Subcutaneous abdominal adipose tissue (tissue), 5 donors: ENCODE measurements around the gene COMMD3.

Source experiments
- H3K27ac ChIP-seq: one replicate; pipeline ENCODE4 v1.7.0; 2013; ENCODE audit warnings: low read depth, mild to moderate bottlenecking, inconsistent platforms, low read length, moderate library complexity
- H3K27me3 ChIP-seq, 5 donors: one replicate each; pipeline ENCODE4 v1.7.0; 2013; ENCODE audit warnings: low read length in 5 of 5, inconsistent platforms in 1 of 5; ENCODE audit not compliant: control insufficient read depth in 5 of 5, insufficient read depth in 4 of 5
- H3K36me3 ChIP-seq, 5 donors: one replicate each; pipeline ENCODE4 v1.7.0; 2013; ENCODE audit warnings: low read length in 5 of 5; ENCODE audit not compliant: control insufficient read depth in 5 of 5, insufficient read depth in 5 of 5
- H3K4me1 ChIP-seq, 5 donors: one replicate each; pipeline ENCODE4 v1.7.0; 2013; ENCODE audit warnings: low read length in 5 of 5, mild to moderate bottlenecking in 3 of 5, moderate library complexity in 1 of 5; ENCODE audit not compliant: control insufficient read depth in 5 of 5, insufficient read depth in 5 of 5
- H3K4me3 ChIP-seq, 5 donors: one replicate each; pipeline ENCODE4 v1.7.0; 2013; ENCODE audit warnings: low read length in 5 of 5, low read depth in 1 of 5
- H3K9ac ChIP-seq, 5 donors: one replicate each; pipeline ENCODE4 v1.7.0; 2013; ENCODE audit warnings: low read length in 5 of 5, mild to moderate bottlenecking in 4 of 5, moderate library complexity in 3 of 5
- H3K9me3 ChIP-seq, 5 donors: one replicate each; pipeline ENCODE4 v1.7.0; 2013; ENCODE audit warnings: low read length in 5 of 5; ENCODE audit not compliant: control insufficient read depth in 5 of 5
- donor health status: healthy.
- donor health status: healthy.
- donor health status: healthy.
- donor health status: healthy.
- donor health status: healthy.

COMMD3 gene

GRCh38 chr10:22342421-22342820 lies 26.2 kb downstream of the COMMD3 start:
- no peak overlapping the region for H3K27ac ChIP-seq
- H3K9ac ChIP-seq, result no peak overlapping the region
- H3K9me3 ChIP-seq, result peaks cover 0 to 3% (median 0%) of the 10 kb centered on the region in 5 donors
- no peak overlapping the region for H3K4me3 ChIP-seq
- peaks cover 1 to 21% (median 13%) of the 10 kb centered on the region in 5 donors for H3K4me1 ChIP-seq
- H3K27me3 ChIP-seq, result peaks cover 57 to 76% (median 69%) of the 10 kb centered on the region in 5 donors
- H3K36me3 ChIP-seq, result no peaks in the 10 kb centered on the region

GRCh38 chr10:22343731-22344130 lies 27.5 kb downstream of the COMMD3 start:
- peaks cover 0 to 3% (median 0%) of the 10 kb centered on the region in 5 donors for H3K9me3 ChIP-seq
- H3K4me1 ChIP-seq, result peaks cover 1 to 21% (median 13%) of the 10 kb centered on the region in 5 donors
- no peak overlapping the region for H3K9ac ChIP-seq
- H3K27me3 ChIP-seq, result peaks cover 44 to 67% (median 56%) of the 10 kb centered on the region in 5 donors
- no peak overlapping the region for H3K27ac ChIP-seq
- H3K4me3 ChIP-seq, result no peak overlapping the region
- no peaks in the 10 kb centered on the region for H3K36me3 ChIP-seq

GRCh38 chr10:22344249-22344648 lies 28.1 kb downstream of the COMMD3 start:
- H3K4me3 ChIP-seq, result no peak overlapping the region
- no peak overlapping the region for H3K9ac ChIP-seq
- peaks cover 1 to 21% (median 13%) of the 10 kb centered on the region in 5 donors for H3K4me1 ChIP-seq
- peaks cover 43 to 62% (median 52%) of the 10 kb centered on the region in 5 donors for H3K27me3 ChIP-seq
- no peak overlapping the region for H3K27ac ChIP-seq
- no peaks in the 10 kb centered on the region for H3K36me3 ChIP-seq
- peaks cover 0 to 3% (median 0%) of the 10 kb centered on the region in 5 donors for H3K9me3 ChIP-seq

GRCh38 chr10:22344781-22345300 lies 28.7 kb downstream of the COMMD3 start:
- no peaks in the 10 kb centered on the region for H3K36me3 ChIP-seq
- H3K4me3 ChIP-seq, result peak overlapping the region in 4 of 5 donors; percentile 11 to 47 (median 40)
- H3K27me3 ChIP-seq, result peaks cover 40 to 59% (median 50%) of the 10 kb centered on the region in 5 donors
- H3K9ac ChIP-seq, result no peak overlapping the region
- H3K4me1 ChIP-seq, result peaks cover 1 to 20% (median 10%) of the 10 kb centered on the region in 5 donors
- peaks cover 0 to 3% (median 0%) of the 10 kb centered on the region in 5 donors for H3K9me3 ChIP-seq
- no peak overlapping the region for H3K27ac ChIP-seq

- Histone ChIP-seq H3K36me3 (no peaks in the 10 kb centered on the region), H3K9ac (no peak within 1 kb of the TSS), H3K27ac (no peak within 1 kb of the TSS), H3K27me3 (peaks cover 40 to 59% (median 50%) of the 10 kb centered on the region in 5 donors), H3K4me3 (peak within 1 kb of the TSS in 4 of 5 donors; percentile 11 to 47 (median 40)), H3K9me3 (peaks cover 0 to 3% (median 0%) of the 10 kb centered on the region in 5 donors), H3K4me1 (peaks cover 1 to 18% (median 8%) of the 10 kb centered on the region in 5 donors)
Observed at GRCh38 chr10:22345301-22346095, 29.3 kb downstream of the COMMD3 start, which contains the start of gene SPAG6. Gene SPAG6, plus strand, starts transcription at chr10:22345496. Its CDS starts 116 bp downstream, at chr10:22345612.

- Histone ChIP-seq H3K9me3 (peaks cover 0 to 3% (median 0%) of the 10 kb centered on the region in 5 donors), H3K36me3 (no peaks in the 10 kb centered on the region), H3K4me3 (no peak overlapping the region), H3K9ac (no peak overlapping the region), H3K27me3 (peaks cover 40 to 59% (median 50%) of the 10 kb centered on the region in 5 donors), H3K27ac (no peak overlapping the region), H3K4me1 (peaks cover 1 to 15% (median 5%) of the 10 kb centered on the region in 5 donors)
Observed at GRCh38 chr10:22346096-22346661, 30.0 kb downstream of the COMMD3 start.

- Histone ChIP-seq H3K27ac (no peak overlapping the region), H3K27me3 (peaks cover 21 to 28% (median 22%) of the 10 kb centered on the region in 5 donors)
Observed at GRCh38 chr10:22349755-22350154, 33.6 kb downstream of the COMMD3 start.

GRCh38 chr10:22351131-22351703 lies 35.0 kb downstream of the COMMD3 start:
- Histone ChIP-seq H3K4me3 (no peak overlapping the region), H3K9me3 (no peaks in the 10 kb centered on the region), H3K36me3 (no peaks in the 10 kb centered on the region), H3K4me1 (no peaks in the 10 kb centered on the region), H3K27ac (no peak overlapping the region), H3K27me3 (peaks cover 6 to 13% (median 8%) of the 10 kb centered on the region in 5 donors), H3K9ac (no peak overlapping the region)

More at GRCh38 chr10:22349755-22350154, 33.6 kb downstream of the COMMD3 start:
- Histone ChIP-seq H3K36me3 (no peaks in the 10 kb centered on the region), H3K9ac (no peak overlapping the region), H3K4me3 (no peak overlapping the region), H3K9me3 (peaks cover 0 to 3% (median 0%) of the 10 kb centered on the region in 5 donors), H3K4me1 (peaks cover 0 to 8% (median under 1%) of the 10 kb centered on the region in 5 donors)

GRCh38 chr10:22356324-22356873 lies 40.2 kb downstream of the COMMD3 start:
- Histone ChIP-seq H3K27me3 (no peaks in the 10 kb centered on the region), H3K4me3 (no peak overlapping the region), H3K36me3 (no peaks in the 10 kb centered on the region), H3K9me3 (no peaks in the 10 kb centered on the region), H3K4me1 (no peaks in the 10 kb centered on the region), H3K27ac (no peak overlapping the region), H3K9ac (no peak overlapping the region)
